Effector CD8-positive, alpha-beta T cell (primary cell): Measurements from ENCODE around the gene GABRB1.

ENCODE experiments used
- DNase-seq: peaks from one replicate; lab custom pipeline; 2025; lab: John Stamatoyannopoulos, UW

The GABRB1 gene

DNA sequence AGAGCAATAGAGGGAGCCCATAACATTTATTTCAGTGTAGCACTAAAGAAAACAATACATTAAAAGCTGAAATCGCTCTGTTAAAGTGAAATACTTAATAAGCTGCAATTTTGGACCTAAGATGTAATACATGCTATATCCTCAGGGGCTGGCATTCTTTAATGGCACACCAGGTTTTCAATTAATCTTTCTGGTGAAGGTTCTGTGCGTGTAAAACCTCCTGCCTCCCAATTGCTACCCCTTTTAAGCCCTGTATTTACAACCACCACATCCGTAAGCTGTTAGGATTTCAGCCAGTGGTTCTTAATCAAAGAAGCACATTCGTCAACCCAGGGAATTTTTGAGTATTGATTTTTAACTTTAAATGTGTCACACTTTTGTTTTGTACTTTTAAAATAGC, 439.7 kb downstream of the GABRB1 start:
- no peak for DNase-seq

DNA sequence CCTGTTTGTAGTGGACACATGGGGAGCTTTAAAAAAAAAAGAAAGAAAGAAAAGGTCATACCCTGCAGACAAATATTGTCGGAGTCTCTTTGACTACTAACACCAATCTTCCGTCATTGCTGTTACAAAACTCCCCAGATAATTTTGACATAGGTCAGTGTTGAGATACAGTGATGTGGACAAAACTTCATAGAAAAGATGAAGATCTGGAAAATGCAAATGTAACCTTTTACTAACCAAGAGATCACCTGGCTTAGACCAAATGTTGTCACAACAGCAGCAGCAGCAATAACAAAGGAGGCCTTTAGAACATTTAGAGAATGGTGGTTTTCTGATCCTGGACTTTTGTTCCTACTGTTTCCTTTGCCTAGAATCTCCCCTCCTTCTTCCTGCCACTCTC, 440.2 kb downstream of the GABRB1 start:
- no peak for DNase-seq

DNA sequence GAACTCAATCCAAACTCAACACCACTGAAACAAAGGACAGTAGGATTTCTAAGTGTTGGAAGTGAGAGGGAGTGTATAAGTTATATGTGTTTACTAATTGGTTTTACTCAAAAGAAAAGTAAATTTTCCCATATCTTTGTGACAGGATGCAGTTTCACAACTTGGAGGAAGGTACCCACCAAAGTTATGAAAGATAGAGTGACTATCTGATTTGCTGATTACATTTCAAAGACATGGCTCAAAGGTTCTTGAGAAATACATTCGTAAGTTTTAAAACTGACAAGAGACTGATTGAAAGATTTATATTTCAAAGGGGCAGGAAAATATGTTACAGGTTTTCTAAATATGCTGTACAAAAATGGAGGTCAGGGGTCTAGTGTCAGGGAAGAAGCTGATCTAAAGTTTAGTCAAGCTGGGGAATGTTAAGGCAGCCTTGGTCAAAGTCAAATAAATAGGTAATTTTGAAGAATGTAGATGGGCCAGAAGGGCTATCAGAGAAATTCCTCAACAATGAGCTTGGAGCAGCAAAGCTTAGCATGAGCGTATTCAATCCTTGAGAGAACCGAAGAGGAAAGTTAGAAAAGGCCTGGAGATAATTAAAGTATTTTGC, 441.9 kb downstream of the GABRB1 start:
- DNase-seq = no peak

DNA sequence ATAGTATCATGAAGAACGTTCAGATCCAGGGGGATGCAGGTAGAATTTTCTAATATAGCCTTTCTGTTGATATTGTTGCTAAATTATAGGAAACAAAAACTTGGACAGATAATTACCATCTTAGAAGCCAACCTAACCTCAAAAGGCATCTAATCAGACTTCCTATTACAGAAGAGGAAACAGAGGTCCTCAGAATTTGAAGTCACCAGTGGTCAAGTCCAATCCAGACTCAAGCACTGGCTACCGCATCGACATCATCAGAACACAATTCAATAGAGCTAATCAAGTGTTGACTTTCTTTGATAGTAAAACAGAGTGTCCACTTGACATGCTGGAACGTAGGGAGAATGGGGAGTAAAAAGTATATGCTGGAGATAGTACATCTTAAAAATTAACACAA, 443.4 kb downstream of the GABRB1 start:
- DNase-seq = no peak

DNA sequence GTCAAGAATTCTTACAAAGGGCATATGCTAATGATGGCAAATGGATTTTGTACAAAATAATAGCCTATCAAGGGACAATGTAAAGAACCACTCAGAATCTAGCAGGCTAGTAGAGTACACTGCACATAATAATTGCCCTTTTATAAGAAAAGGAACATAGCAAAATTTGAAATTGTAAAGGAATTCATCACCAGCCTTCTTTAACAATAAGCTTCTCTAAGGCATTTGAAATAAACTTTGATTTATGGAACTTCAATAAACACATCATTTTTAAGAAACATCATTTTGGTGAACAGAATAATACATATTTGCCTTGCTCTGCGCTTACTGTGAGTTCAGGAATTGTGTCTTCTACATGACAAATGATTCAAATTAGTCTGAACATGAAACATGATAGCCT, 444.0 kb downstream of the GABRB1 start:
- DNase-seq = no peak
